Measurements from ENCODE around the gene ANKRD40.

DNA sequence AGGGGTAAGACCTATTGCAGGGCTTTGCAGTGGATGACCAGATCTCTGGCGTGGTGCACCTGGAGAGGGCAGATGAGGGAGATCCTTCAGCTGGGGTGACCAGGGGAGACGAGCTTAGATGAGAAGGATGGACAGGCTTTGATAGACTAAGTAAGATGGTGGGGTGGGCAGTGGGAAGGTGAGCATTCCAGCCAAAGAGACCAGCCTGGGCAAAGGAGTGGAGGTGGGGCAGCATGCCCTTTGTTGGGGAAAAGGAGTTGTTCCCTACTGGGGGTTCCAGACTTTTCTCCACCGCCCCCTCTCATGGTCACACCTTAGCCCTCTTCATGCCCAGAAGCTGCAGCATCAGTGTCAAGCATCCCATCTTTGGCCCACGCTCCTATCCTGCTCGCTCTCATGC lies 27.6 kb downstream of the ANKRD40 start:
- TF ChIP-seq, protein P1, sequence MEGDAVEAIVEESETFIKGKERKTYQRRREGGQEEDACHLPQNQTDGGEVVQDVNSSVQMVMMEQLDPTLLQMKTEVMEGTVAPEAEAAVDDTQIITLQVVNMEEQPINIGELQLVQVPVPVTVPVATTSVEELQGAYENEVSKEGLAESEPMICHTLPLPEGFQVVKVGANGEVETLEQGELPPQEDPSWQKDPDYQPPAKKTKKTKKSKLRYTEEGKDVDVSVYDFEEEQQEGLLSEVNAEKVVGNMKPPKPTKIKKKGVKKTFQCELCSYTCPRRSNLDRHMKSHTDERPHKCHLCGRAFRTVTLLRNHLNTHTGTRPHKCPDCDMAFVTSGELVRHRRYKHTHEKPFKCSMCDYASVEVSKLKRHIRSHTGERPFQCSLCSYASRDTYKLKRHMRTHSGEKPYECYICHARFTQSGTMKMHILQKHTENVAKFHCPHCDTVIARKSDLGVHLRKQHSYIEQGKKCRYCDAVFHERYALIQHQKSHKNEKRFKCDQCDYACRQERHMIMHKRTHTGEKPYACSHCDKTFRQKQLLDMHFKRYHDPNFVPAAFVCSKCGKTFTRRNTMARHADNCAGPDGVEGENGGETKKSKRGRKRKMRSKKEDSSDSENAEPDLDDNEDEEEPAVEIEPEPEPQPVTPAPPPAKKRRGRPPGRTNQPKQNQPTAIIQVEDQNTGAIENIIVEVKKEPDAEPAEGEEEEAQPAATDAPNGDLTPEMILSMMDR (IDR thresholded peaks at IDR 0.05): no peak
- TF ChIP-seq POLR2A (IDR thresholded peaks at IDR 0.05): no peak
